CD14-positive monocyte (primary cell): ENCODE results near the gene ARHGEF40. TPM values are rescaled to one million over a fixed set of nuclear protein-coding genes. Genes with fewer than 3 reads are reported as not detected.

Source experiments
- DNase-seq, 3 donors: peaks; one replicate each; pipeline ENCODE4 v3.0.0-alpha.2; 2011 to 2022
- H2AFZ ChIP-seq: 2 replicates; pipeline ENCODE4 v1.6.0; 2012; ENCODE audit warnings: mild to moderate bottlenecking, low read depth, low read length, inconsistent platforms; ENCODE audit not compliant: insufficient read depth, poor library complexity, severe bottlenecking
- H3K27ac ChIP-seq, 2 donors: 1 replicate in 1 of 2; 2 replicates in 1 of 2; pipeline ENCODE4 v1.5.1; 2012 to 2013; ENCODE audit warnings: low read length in 2 of 2, control low read depth in 1 of 2, inconsistent platforms in 1 of 2, low read depth in 1 of 2, mild to moderate bottlenecking in 1 of 2
- H3K27me3 ChIP-seq, 2 donors: one replicate each; pipeline versions ENCODE4 v1.6.0 to v1.6.1; 2011 to 2013; ENCODE audit warnings: low read length in 2 of 2; ENCODE audit not compliant: control insufficient read depth in 2 of 2, insufficient read depth in 2 of 2
- H3K36me3 ChIP-seq, 2 donors: replicated peaks in 1 of 2; 1 replicate in 1 of 2; 2 replicates in 1 of 2; pipeline versions ENCODE4 v1.5.1 to v1.6.1; 2012 to 2013; ENCODE audit warnings: low read length in 2 of 2, control low read depth in 1 of 2, inconsistent platforms in 1 of 2, mild to moderate bottlenecking in 1 of 2; ENCODE audit not compliant: insufficient read depth in 2 of 2, control insufficient read depth in 1 of 2
- H3K4me1 ChIP-seq, 2 donors: 1 replicate in 1 of 2; 2 replicates in 1 of 2; pipeline versions ENCODE4 v1.5.1 to v1.6.1; 2012 to 2013; ENCODE audit warnings: low read length in 2 of 2, control low read depth in 1 of 2, inconsistent platforms in 1 of 2, mild to moderate bottlenecking in 1 of 2, moderate library complexity in 1 of 2; ENCODE audit not compliant: insufficient read depth in 2 of 2, control insufficient read depth in 1 of 2
- H3K4me2 ChIP-seq: replicated peaks from 2 replicates; pipeline ENCODE3; 2012; ENCODE audit warnings: low read length, moderate library complexity, mild to moderate bottlenecking; ENCODE audit not compliant: poor library complexity, severe bottlenecking; ENCODE audit errors: extremely low read depth
- H3K4me3 ChIP-seq, 3 experiments: fragments of 200-600 bp in 1 of 3; sonication (generic) in 1 of 3; replicated peaks in 1 of 3; 1 replicate in 2 of 3; 2 replicates in 1 of 3; pipeline ENCODE4 v1.5.1; 2011 to 2013; ENCODE audit warnings: low read length in 3 of 3, mild to moderate bottlenecking in 3 of 3, control low read depth in 2 of 3, low read depth in 2 of 3, inconsistent platforms in 1 of 3, moderate library complexity in 1 of 3
- H3K79me2 ChIP-seq: 2 replicates; pipeline ENCODE4 v1.6.0; 2012; ENCODE audit warnings: mild to moderate bottlenecking, control low read depth, inconsistent platforms, low read length, moderate library complexity; ENCODE audit not compliant: insufficient read depth
- H3K9ac ChIP-seq: 2 replicates; pipeline ENCODE4 v1.6.0; 2017; ENCODE audit warnings: low read length, mild to moderate bottlenecking; ENCODE audit not compliant: insufficient read depth, poor library complexity, severe bottlenecking
- H3K9me3 ChIP-seq, 2 donors: replicated peaks in 1 of 2; 1 replicate in 1 of 2; 2 replicates in 1 of 2; pipeline versions ENCODE4 v1.5.1 to v1.6.1; 2012 to 2013; ENCODE audit warnings: low read length in 2 of 2, control low read depth in 1 of 2; ENCODE audit not compliant: control insufficient read depth in 1 of 2, insufficient read depth in 1 of 2
- H4K20me1 ChIP-seq: 2 replicates; pipeline ENCODE4 v1.6.0; 2012; ENCODE audit warnings: mild to moderate bottlenecking, low read length, control low read depth, moderate library complexity; ENCODE audit not compliant: insufficient read depth
- H3K27ac Mint-ChIP-seq, 7 donors: one replicate each; pipeline ENCODE4 v1.8.0; 2020; ENCODE audit warnings: mild to moderate bottlenecking in 7 of 7, mixed read lengths in 7 of 7, moderate library complexity in 6 of 7, inconsistent platforms in 2 of 7
- H3K27me3 Mint-ChIP-seq, 3 donors: one replicate each; pipeline ENCODE4 v1.8.0; 2021 to 2022; ENCODE audit warnings: low read depth in 3 of 3, mild to moderate bottlenecking in 3 of 3, mixed read lengths in 3 of 3, moderate library complexity in 3 of 3, inconsistent platforms in 1 of 3
- H3K36me3 Mint-ChIP-seq, 2 donors: one replicate each; pipeline ENCODE4 v1.8.0; 2020; ENCODE audit warnings: mixed read lengths in 2 of 2, inconsistent platforms in 1 of 2, mild to moderate bottlenecking in 1 of 2
- H3K4me1 Mint-ChIP-seq: one replicate; pipeline ENCODE4 v1.8.0; 2020; ENCODE audit warnings: mild to moderate bottlenecking, mixed read lengths
- H3K4me3 Mint-ChIP-seq, 2 donors: one replicate each; pipeline ENCODE4 v1.8.0; 2020; ENCODE audit warnings: mild to moderate bottlenecking in 2 of 2, mixed read lengths in 2 of 2, moderate library complexity in 1 of 2
- H3K9me3 Mint-ChIP-seq, 7 donors: one replicate each; pipeline ENCODE4 v1.8.0; 2020 to 2022; ENCODE audit warnings: mixed read lengths in 7 of 7, mild to moderate bottlenecking in 6 of 7, moderate library complexity in 6 of 7, inconsistent platforms in 2 of 7
- CTCF ChIP-seq: fragments of 200-600 bp; IDR thresholded peaks from one replicate; pipeline ENCODE4 v1.8.0; 2022; ENCODE audit warnings: antibody characterized with exemption, mild to moderate bottlenecking
- WGBS: methylation state at CpG from one replicate; pipeline ENCODE4 v1.1.5; 2013; ENCODE audit warnings: missing lambda C conversion rate; ENCODE audit not compliant: insufficient coverage; 5-methylcytosine and 5-hydroxymethylcytosine counted together
- intact Hi-C, 2 donors: fragments of 100-400 bp; cut with micrococcal nuclease; formaldehyde crosslinking; loops; one replicate each; pipeline versions ENCODE4 v1.15.0 to v1.15.1; 2023
- polyA plus RNA-seq, 3 donors: library from polyadenylated mRNA; depleted of rRNA in 1 of 3; unstranded in 2 of 3; stranded (reverse) in 1 of 3; fragments of 300-500 nt in 2 of 3; fragments of >200 nt in 1 of 3; fragmentation: Illumina TruSeq in 2 of 3; gene quantifications; 1 replicate in 2 of 3; 2 replicates in 1 of 3; pipeline ENCODE4 v1.2.3, GENCODE V29; 2012 to 2021

The ARHGEF40 gene
- polyA plus RNA-seq, 3 donors = 12.1 to 114 (median 15.3) TPM

DNA sequence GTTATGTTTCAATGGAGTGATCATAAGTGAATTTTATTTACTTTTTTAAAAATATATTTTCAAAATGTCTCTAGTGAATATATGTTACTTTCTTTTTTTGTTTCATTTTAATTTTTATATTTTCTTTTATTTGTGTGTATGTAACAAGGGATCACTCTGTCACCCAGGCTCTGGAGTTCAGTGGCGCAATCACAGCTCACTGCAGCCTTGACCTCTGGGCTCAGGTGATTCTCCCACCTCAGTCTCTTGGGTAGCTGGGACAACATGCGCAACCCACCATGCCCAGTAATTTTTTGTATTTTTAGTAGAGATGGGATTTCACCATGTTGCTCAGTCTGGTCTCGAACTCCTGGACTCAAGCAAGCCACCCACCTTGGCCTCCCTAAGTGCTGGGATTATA lies 48.8 kb downstream of the ARHGEF40 start:
- no peak overlapping the region for H3K4me3 Mint-ChIP-seq
- Histone ChIP-seq H3K9me3 (no peaks in the 10 kb centered on the region), H2AFZ (no peak overlapping the region), H3K4me2 (no peak overlapping the region), H3K4me3 (no peak overlapping the region), H3K36me3 (no peaks in the 10 kb centered on the region), H3K79me2 (no peaks in the 10 kb centered on the region), H3K9ac (no peak overlapping the region), H3K4me1 (peaks cover 18 to 20% of the 10 kb centered on the region in 2 donors), H3K27me3 (no peaks in the 10 kb centered on the region), H4K20me1 (no peaks in the 10 kb centered on the region), H3K27ac (no peak overlapping the region)
- H3K27ac Mint-ChIP-seq = no peak overlapping the region
- H3K36me3 Mint-ChIP-seq = no peaks in the 10 kb centered on the region
- H3K27me3 Mint-ChIP-seq = peaks cover 0 to 3% (median 0%) of the 10 kb centered on the region in 3 donors
- TF ChIP-seq CTCF = no peak
- no peak for DNase-seq
- WGBS = 100% methylated on average over 1 of the region's 3 CpGs
- H3K4me1 Mint-ChIP-seq = peaks cover 20% of the 10 kb centered on the region
- intact Hi-C loops = no loop called here
- H3K9me3 Mint-ChIP-seq = peaks cover 0 to 5% (median 0%) of the 10 kb centered on the region in 7 donors

DNA sequence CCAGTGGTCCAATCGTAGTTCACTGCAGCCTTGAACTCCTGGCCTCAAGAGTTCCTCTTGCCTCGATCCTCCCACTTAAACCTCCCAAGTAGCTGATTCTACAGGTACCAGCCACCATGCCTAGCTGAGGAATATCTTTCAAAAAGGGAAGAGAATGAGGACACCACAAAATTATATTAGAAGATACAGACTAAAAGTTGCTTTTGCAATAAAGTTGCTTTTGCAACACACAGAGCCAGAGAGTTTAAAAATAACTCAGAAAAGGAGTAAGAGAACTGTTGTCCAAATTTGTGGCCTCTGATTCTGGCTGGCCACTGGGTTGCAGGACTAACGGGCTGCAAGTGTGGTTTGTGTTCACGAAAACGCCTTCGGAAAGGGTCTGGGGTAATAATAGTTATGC lies 50.6 kb downstream of the ARHGEF40 start:
- Histone ChIP-seq H3K9ac (no peak overlapping the region), H3K4me1 (peaks cover 18 to 20% of the 10 kb centered on the region in 2 donors), H3K27me3 (no peaks in the 10 kb centered on the region), H3K36me3 (no peaks in the 10 kb centered on the region), H3K4me2 (peak overlapping the region; percentile 39), H3K4me3 (no peak overlapping the region), H2AFZ (peak overlapping the region; percentile 55), H3K27ac (peak overlapping the region; percentile 28 to 44), H3K79me2 (no peaks in the 10 kb centered on the region), H3K9me3 (no peaks in the 10 kb centered on the region), H4K20me1 (no peaks in the 10 kb centered on the region)
- peak overlapping the region in 6 of 7 donors; percentile 22 to 85 (median 61) for H3K27ac Mint-ChIP-seq
- no peak for TF ChIP-seq CTCF
- peaks cover 18% of the 10 kb centered on the region for H3K4me1 Mint-ChIP-seq
- DNase-seq = no peak
- H3K36me3 Mint-ChIP-seq = no peaks in the 10 kb centered on the region
- intact Hi-C loops = no loop called here
- H3K9me3 Mint-ChIP-seq = peaks cover 0 to 9% (median 3%) of the 10 kb centered on the region in 7 donors
- no CpG with 5 or more reads among the region's 6 CpGs for WGBS
- no peak overlapping the region for H3K4me3 Mint-ChIP-seq
- peaks cover 0 to 2% (median 0%) of the 10 kb centered on the region in 3 donors for H3K27me3 Mint-ChIP-seq
